NCI-H524 (cell line): ENCODE measurements around the gene RAB28.
A peak's percentile ranks its signal among the peaks of the same experiment; 100 is the strongest.

Source experiments
- DNase-seq, 2 experiments: peaks; one replicate each; lab custom pipeline; 2025; lab: John Stamatoyannopoulos, UW

RAB28 gene

GRCh38 chr4:13484122-13484748 is at the start of gene RAB28:
Gene RAB28, minus strand, starts transcription at chr4:13484340.
- DNase-seq: peak; percentile 83 to 90

- no peak for DNase-seq
Measured at GRCh38 chr4:13531625-13531998, 47.5 kb upstream of the RAB28 start.

GRCh38 chr4:13530823-13531624 is 46.9 kb upstream of the RAB28 start:
- no peak for DNase-seq

GRCh38 chr4:13529128-13529919 is 45.2 kb upstream of the RAB28 start:
- peak; percentile 42 to 61 for DNase-seq

GRCh38 chr4:13528821-13529127 is 44.6 kb upstream of the RAB28 start:
- peak; percentile 16 to 61 for DNase-seq

GRCh38 chr4:13527981-13528820 is 44.1 kb upstream of the RAB28 start:
- peak in 1 of 2 experiments; percentile 37 for DNase-seq

GRCh38 chr4:13527192-13527980 is 43.2 kb upstream of the RAB28 start:
- no peak for DNase-seq

- no peak for DNase-seq
Measured at GRCh38 chr4:13526658-13527057, 42.5 kb upstream of the RAB28 start.

GRCh38 chr4:13525606-13526281 is 41.6 kb upstream of the RAB28 start:
- peak in 1 of 2 experiments; percentile 7 for DNase-seq

- no peak for DNase-seq
Measured at GRCh38 chr4:13524504-13525243, 40.5 kb upstream of the RAB28 start.

GRCh38 chr4:13523591-13524503 is 39.7 kb upstream of the RAB28 start:
- no peak for DNase-seq

GRCh38 chr4:13523105-13523477 is 39.0 kb upstream of the RAB28 start:
- no peak for DNase-seq

GRCh38 chr4:13522282-13523104 is 38.4 kb upstream of the RAB28 start:
- no peak for DNase-seq

GRCh38 chr4:13521047-13521446 is 36.9 kb upstream of the RAB28 start:
- DNase-seq: no peak

- DNase-seq: no peak
Measured at GRCh38 chr4:13516315-13516860, 32.2 kb upstream of the RAB28 start.

- DNase-seq: peak in 1 of 2 experiments; percentile 31
Measured at GRCh38 chr4:13515268-13515667, 31.1 kb upstream of the RAB28 start.

GRCh38 chr4:13514722-13515121 is 30.6 kb upstream of the RAB28 start:
- no peak for DNase-seq

GRCh38 chr4:13511101-13511500 is 27.0 kb upstream of the RAB28 start:
- DNase-seq: no peak
